IMR-90 (cell line): ENCODE measurements around the gene PAXX. TPM values are rescaled to one million over a fixed set of nuclear protein-coding genes. Genes with fewer than 3 reads are reported as not detected.

Experiments used
- ATAC-seq: fragments of 200-7000 bp; cut with Tn5 transposase; 2 replicates; pipeline ENCODE4 v1.9.1; 2020; ENCODE audit warnings: low read depth, mild to moderate bottlenecking, moderate library complexity
- BruUV-seq: library from RNA; stranded (reverse); fragments of 400-500 nt; replicated peaks from 2 replicates; lab custom pipeline; 2021; lab: Mats Ljungman, UMichigan
- CTCF ChIA-PET: fragments of 300-600 bp; formaldehyde crosslinking; extraction: SDS; loops from one replicate; lab custom pipeline; 2021; ENCODE audit warnings: antibody characterized with exemption; lab: Yijun Ruan, JAX
- POLR2A ChIA-PET: fragments of 300-600 bp; sonication (Branson Sonifier 250); formaldehyde crosslinking; loops from one replicate; lab custom pipeline; 2022; ENCODE audit warnings: antibody characterized with exemption; ENCODE audit not compliant: unreplicated experiment; lab: Charles Lee
- DNase-seq: peaks from one replicate; pipeline ENCODE4 v3.0.0; 2013
- H2AFZ ChIP-seq: replicated peaks from 2 replicates; pipeline ENCODE3; 2013; ENCODE audit warnings: low read length, mild to moderate bottlenecking; ENCODE audit not compliant: poor library complexity
- H2AK5ac ChIP-seq: 2 replicates; pipeline ENCODE4 v1.6.1; 2013; ENCODE audit warnings: low read depth, low read length, inconsistent platforms
- H2AK9ac ChIP-seq: replicated peaks from 2 replicates; pipeline ENCODE3; 2013; ENCODE audit warnings: mild to moderate bottlenecking, low read depth, low read length, moderate library complexity; ENCODE audit not compliant: poor library complexity
- H2BK120ac ChIP-seq: 2 replicates; pipeline ENCODE4 v1.6.1; 2013; ENCODE audit warnings: low read depth, low read length, inconsistent platforms
- H2BK15ac ChIP-seq: 3 replicates; pipeline ENCODE4 v1.6.1; 2013; ENCODE audit warnings: low read depth, low read length, inconsistent platforms
- H2BK20ac ChIP-seq: 2 replicates; pipeline ENCODE4 v1.6.1; 2013; ENCODE audit warnings: low read depth, mild to moderate bottlenecking, inconsistent platforms, low read length, moderate library complexity
- H2BK5ac ChIP-seq: 2 replicates; pipeline ENCODE4 v1.6.1; 2013; ENCODE audit warnings: mild to moderate bottlenecking, low read depth, low read length, inconsistent platforms; ENCODE audit not compliant: poor library complexity, severe bottlenecking
- H3K14ac ChIP-seq: replicated peaks from 2 replicates; pipeline ENCODE4 v1.6.1; 2013; ENCODE audit warnings: low read depth, low read length, inconsistent platforms
- H3K18ac ChIP-seq: 2 replicates; pipeline ENCODE4 v1.6.1; 2013; ENCODE audit warnings: low read depth, low read length, control low read depth
- H3K23ac ChIP-seq: 2 replicates; pipeline ENCODE4 v1.6.1; 2013; ENCODE audit warnings: low read depth, low read length, inconsistent platforms
- H3K27ac ChIP-seq: 2 replicates; pipeline ENCODE4 v1.5.1; 2013; ENCODE audit warnings: mild to moderate bottlenecking, control low read depth, low read length; ENCODE audit not compliant: insufficient read depth
- H3K27me3 ChIP-seq: 2 replicates; pipeline ENCODE4 v1.6.1; 2013; ENCODE audit warnings: low read length; ENCODE audit not compliant: control insufficient read depth, insufficient read depth
- H3K36me3 ChIP-seq: 2 replicates; pipeline ENCODE4 v1.6.1; 2013; ENCODE audit warnings: low read length, mixed read lengths; ENCODE audit not compliant: control insufficient read depth, insufficient read depth
- H3K4ac ChIP-seq: 2 replicates; pipeline ENCODE4 v1.6.1; 2013; ENCODE audit warnings: low read depth, low read length, inconsistent platforms
- H3K4me1 ChIP-seq: 2 replicates; pipeline ENCODE4 v1.6.1; 2013; ENCODE audit warnings: low read length, mixed read lengths; ENCODE audit not compliant: control insufficient read depth, insufficient read depth
- H3K4me2 ChIP-seq: 2 replicates; pipeline ENCODE4 v1.6.1; 2013; ENCODE audit warnings: low read depth, mild to moderate bottlenecking, control low read depth, low read length, moderate library complexity
- H3K4me3 ChIP-seq: 2 replicates; pipeline ENCODE4 v1.5.1; 2013; ENCODE audit warnings: low read depth, mild to moderate bottlenecking, control low read depth, low read length, moderate library complexity; ENCODE audit not compliant: insufficient read depth
- H3K56ac ChIP-seq: 2 replicates; pipeline ENCODE4 v1.6.1; 2013; ENCODE audit warnings: low read length, inconsistent platforms; ENCODE audit not compliant: insufficient read depth; ENCODE audit errors: extremely low read depth
- H3K79me1 ChIP-seq, 2 experiments: 2 replicates each; pipeline ENCODE4 v1.6.1; 2013; ENCODE audit warnings: low read length in 2 of 2, inconsistent platforms in 1 of 2, low read depth in 1 of 2
- H3K9ac ChIP-seq: 2 replicates; pipeline ENCODE4 v1.6.1; 2013; ENCODE audit warnings: low read depth, low read length, control low read depth
- H3K9me1 ChIP-seq: 2 replicates; pipeline ENCODE4 v1.6.1; 2013; ENCODE audit warnings: low read length, inconsistent platforms; ENCODE audit not compliant: insufficient read depth
- H3K9me3 ChIP-seq: 2 replicates; pipeline ENCODE4 v1.6.1; 2013; ENCODE audit warnings: low read length; ENCODE audit not compliant: control insufficient read depth, insufficient read depth
- H4K20me1 ChIP-seq: 2 replicates; pipeline ENCODE4 v1.6.1; 2013; ENCODE audit warnings: low read length, inconsistent platforms; ENCODE audit not compliant: insufficient read depth
- H4K5ac ChIP-seq: 2 replicates; pipeline ENCODE4 v1.6.1; 2013; ENCODE audit warnings: mild to moderate bottlenecking, low read depth, low read length, control low read depth
- H4K8ac ChIP-seq, 2 experiments: 2 replicates each; pipeline ENCODE4 v1.6.1; 2013; ENCODE audit warnings: low read depth in 2 of 2, low read length in 2 of 2, control low read depth in 1 of 2, inconsistent platforms in 1 of 2
- H4K91ac ChIP-seq: 2 replicates; pipeline ENCODE4 v1.6.1; 2013; ENCODE audit warnings: low read depth, low read length, inconsistent platforms; ENCODE audit not compliant: insufficient read depth
- BHLHE40 ChIP-seq: fragments of 150-350 bp; IDR thresholded peaks from 2 replicates; pipeline ENCODE4 v1.6.1; 2016; ENCODE audit warnings: mild to moderate bottlenecking, low read depth, low read length
- CEBPB ChIP-seq: IDR thresholded peaks from 2 replicates; pipeline ENCODE4 v1.6.1; 2012; ENCODE audit warnings: low read depth, low read length, improper control_type of control experiment
- CHD1 ChIP-seq: IDR thresholded peaks from 2 replicates; pipeline ENCODE4 v1.6.1; 2012; ENCODE audit warnings: low read depth, low read length, improper control_type of control experiment
- FOS ChIP-seq: fragments of 150-350 bp; IDR thresholded peaks from 2 replicates; pipeline ENCODE4 v1.6.1; 2016; ENCODE audit warnings: low read depth, low read length
- MXI1 ChIP-seq: IDR thresholded peaks from 2 replicates; pipeline ENCODE4 v1.6.1; 2012; ENCODE audit warnings: low read depth, mild to moderate bottlenecking, low read length, moderate library complexity, borderline replicate concordance
- POLR2A ChIP-seq: IDR thresholded peaks from 2 replicates; pipeline ENCODE4 v1.6.1; 2012; ENCODE audit warnings: mild to moderate bottlenecking, low read depth, low read length
- RAD21 ChIP-seq: IDR thresholded peaks from 2 replicates; pipeline ENCODE4 v1.6.1; 2012; ENCODE audit warnings: low read length, improper control_type of control experiment
- RCOR1 ChIP-seq: IDR thresholded peaks from 2 replicates; pipeline ENCODE4 v1.6.1; 2012; ENCODE audit warnings: mild to moderate bottlenecking, low read length, improper control_type of control experiment; ENCODE audit not compliant: insufficient replicate concordance
- RFX5 ChIP-seq: IDR thresholded peaks from 2 replicates; pipeline ENCODE4 v1.8.0; 2012; ENCODE audit warnings: low read depth, mild to moderate bottlenecking, low read length, moderate library complexity
- SMC3 ChIP-seq: fragments of 150-350 bp; IDR thresholded peaks from 2 replicates; pipeline ENCODE4 v1.6.1; 2016; ENCODE audit warnings: low read depth, mild to moderate bottlenecking, antibody characterized with exemption, low read length, moderate library complexity
- WGBS, 2 experiments: methylation state at CpG; one replicate each; pipeline versions ENCODE4 v1.1.5 to v1.1.7; 2013; ENCODE audit warnings: missing lambda C conversion rate in 2 of 2; ENCODE audit not compliant: insufficient read length in 1 of 2; ENCODE audit errors: extremely low coverage in 2 of 2; 5-methylcytosine and 5-hydroxymethylcytosine counted together
- dilution Hi-C: fragments of 300-500 bp; cut with HindIII; formaldehyde crosslinking; loops from one replicate; pipeline ENCODE4 v1.14.3; 2018; ENCODE audit warnings: low sequenced_read_pairs; ENCODE audit not compliant: unreplicated experiment
- in situ Hi-C: fragments of 300-500 bp; cut with MboI; formaldehyde crosslinking; loops from 3 replicates; pipeline ENCODE4 v1.14.3; 2019; ENCODE audit warnings: low sequenced_read_pairs, inconsistent platforms, mixed read lengths
- intact Hi-C: fragments of 100-400 bp; cut with micrococcal nuclease; formaldehyde crosslinking; loops from 2 replicates; pipeline ENCODE4 v1.10.0; 2022
- polyA plus RNA-seq, 3 experiments: library from polyadenylated mRNA; depleted of rRNA; stranded (reverse); fragments of >200 nt; gene quantifications; 2 replicates each; pipeline ENCODE4 v1.2.3, GENCODE V29; 2012; ENCODE audit warnings: low replicate concordance in 1 of 3
- total RNA-seq: library from RNA; depleted of rRNA; stranded (reverse); fragments of >200 nt; gene quantifications from 2 replicates; pipeline ENCODE4 v1.2.3, GENCODE V29; 2012
- TF ChIP-seq, protein P1 (sequence below): fragments of 150-350 bp; IDR thresholded peaks from 2 replicates; pipeline ENCODE4 v1.6.1; 2017; ENCODE audit warnings: mild to moderate bottlenecking, antibody characterized with exemption, low read length, low read depth
- TF ChIP-seq, protein P2 (sequence below): fragments of 150-350 bp; IDR thresholded peaks from 2 replicates; pipeline ENCODE4 v1.6.1; 2016; ENCODE audit warnings: low read depth, mild to moderate bottlenecking, low read length, moderate library complexity, borderline replicate concordance

Gene PAXX
- total and polyA plus RNA-seq, 2 of the 4 experiments (the other 2 are of a cell fraction) = 5.7 to 24.6 TPM

DNA sequence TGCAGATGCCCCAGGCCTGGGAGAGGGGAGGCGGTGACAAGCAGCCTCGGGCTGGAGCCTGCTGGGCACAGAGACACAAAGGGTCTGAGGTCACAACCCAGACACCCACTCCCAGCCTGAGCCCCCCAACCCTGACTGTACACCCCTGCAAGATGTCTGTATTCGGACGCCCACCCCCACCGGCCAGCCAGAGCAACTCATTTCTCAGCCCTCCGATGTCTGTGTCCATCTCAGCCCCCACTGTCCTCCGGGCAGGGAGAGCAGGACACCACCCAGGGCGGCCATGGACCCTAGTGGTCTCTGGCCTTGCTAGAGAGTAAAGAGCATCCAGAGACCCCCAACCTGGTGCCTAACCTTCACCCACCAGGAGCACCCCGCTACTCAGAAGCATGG is 36.3 kb upstream of the PAXX start:
- Histone ChIP-seq H3K4me1 (no peaks in the 10 kb centered on the region), H2BK5ac (no peak overlapping the region), H2AK9ac (no peak overlapping the region), H3K9me1 (no peaks in the 10 kb centered on the region), H3K36me3 (no peaks in the 10 kb centered on the region), H3K9ac (no peak overlapping the region), H3K18ac (no peak overlapping the region), H4K8ac (no peak overlapping the region), H3K4me2 (no peak overlapping the region), H3K14ac (no peak overlapping the region), H3K27me3 (peaks cover 25% of the 10 kb centered on the region), H3K56ac (no peak overlapping the region), H3K27ac (no peak overlapping the region), H4K5ac (no peak overlapping the region), H2BK120ac (no peak overlapping the region), H3K79me1 (no peaks in the 10 kb centered on the region), H3K4me3 (no peak overlapping the region), H3K23ac (no peak overlapping the region), H3K4ac (no peak overlapping the region), H2BK15ac (no peak overlapping the region), H4K91ac (no peak overlapping the region), H4K20me1 (no peaks in the 10 kb centered on the region), H2AK5ac (no peak overlapping the region), H2BK20ac (no peak overlapping the region), H2AFZ (no peak overlapping the region), H3K9me3 (peaks cover 3% of the 10 kb centered on the region)
- in situ Hi-C loops = no loop called here
- intact Hi-C loops = no loop called here
- POLR2A ChIA-PET = no interaction called here
- DNase-seq (no peak), ATAC-seq (no peak)
- 82% methylated on average over 6 of the region's 9 CpGs; no CpG with 5 or more reads in 1 of the 2 experiments for WGBS, 2 experiments
- no TSS peak for BruUV-seq
- CTCF ChIA-PET = no interaction called here
- dilution Hi-C loops = no loop called here
- TF ChIP-seq RCOR1 (no peak), BHLHE40 (no peak), FOS (no peak), SMC3 (no peak), MXI1 (no peak), RAD21 (no peak), CHD1 (no peak), POLR2A (no peak), RFX5 (no peak), CEBPB (no peak)
- TF ChIP-seq, protein P1, sequence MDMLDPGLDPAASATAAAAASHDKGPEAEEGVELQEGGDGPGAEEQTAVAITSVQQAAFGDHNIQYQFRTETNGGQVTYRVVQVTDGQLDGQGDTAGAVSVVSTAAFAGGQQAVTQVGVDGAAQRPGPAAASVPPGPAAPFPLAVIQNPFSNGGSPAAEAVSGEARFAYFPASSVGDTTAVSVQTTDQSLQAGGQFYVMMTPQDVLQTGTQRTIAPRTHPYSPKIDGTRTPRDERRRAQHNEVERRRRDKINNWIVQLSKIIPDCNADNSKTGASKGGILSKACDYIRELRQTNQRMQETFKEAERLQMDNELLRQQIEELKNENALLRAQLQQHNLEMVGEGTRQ = no peak
- TF ChIP-seq, protein P2, sequence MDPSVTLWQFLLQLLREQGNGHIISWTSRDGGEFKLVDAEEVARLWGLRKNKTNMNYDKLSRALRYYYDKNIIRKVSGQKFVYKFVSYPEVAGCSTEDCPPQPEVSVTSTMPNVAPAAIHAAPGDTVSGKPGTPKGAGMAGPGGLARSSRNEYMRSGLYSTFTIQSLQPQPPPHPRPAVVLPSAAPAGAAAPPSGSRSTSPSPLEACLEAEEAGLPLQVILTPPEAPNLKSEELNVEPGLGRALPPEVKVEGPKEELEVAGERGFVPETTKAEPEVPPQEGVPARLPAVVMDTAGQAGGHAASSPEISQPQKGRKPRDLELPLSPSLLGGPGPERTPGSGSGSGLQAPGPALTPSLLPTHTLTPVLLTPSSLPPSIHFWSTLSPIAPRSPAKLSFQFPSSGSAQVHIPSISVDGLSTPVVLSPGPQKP = no peak
